Measurements from ENCODE around the gene ITSN2.

DNA sequence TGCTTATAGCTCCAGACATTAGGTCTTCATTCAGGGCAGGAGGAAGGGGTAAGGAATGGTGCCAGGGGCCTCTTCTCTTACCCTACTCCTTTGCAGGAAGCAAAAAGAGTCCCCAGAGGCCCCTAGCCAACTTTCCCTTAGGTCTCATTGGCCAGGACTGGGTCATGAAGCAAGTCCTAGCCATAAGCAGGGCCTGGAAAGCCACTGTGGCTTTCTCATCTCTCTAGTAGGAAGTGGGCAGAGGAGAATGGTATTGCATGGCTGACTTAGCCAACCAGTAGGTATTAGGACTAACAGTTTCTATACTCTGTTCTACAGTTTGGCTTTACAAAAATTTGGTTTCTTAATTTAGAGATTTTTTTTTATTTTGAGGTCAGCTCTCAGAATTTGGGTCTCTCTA is 180.7 kb downstream of the ITSN2 start:
- TF ChIP-seq CTCF (IDR thresholded peaks at IDR 0.05 in 8 of 11, conservative IDR thresholded peaks at IDR 0.05 in 3 of 11), result no peak
- no peak for TF ChIP-seq POLR2A (IDR thresholded peaks at IDR 0.05)
- TF ChIP-seq POLR2AphosphoS5 (IDR thresholded peaks at IDR 0.05), result no peak
